BLaER1 (cell line): ENCODE results near the gene ABLIM2.

ENCODE experiments used
- H3K27ac ChIP-seq: shearing (Covaris generic); formaldehyde crosslinking; 2 replicates; pipeline ENCODE4 v1.8.1; 2022
- H3K27me3 ChIP-seq: shearing (Covaris generic); formaldehyde crosslinking; 2 replicates; pipeline ENCODE4 v1.8.1; 2022
- H3K36me3 ChIP-seq: shearing (Covaris generic); formaldehyde crosslinking; 2 replicates; pipeline ENCODE4 v1.8.1; 2022
- H3K4me1 ChIP-seq: shearing (Covaris generic); formaldehyde crosslinking; 2 replicates; pipeline ENCODE4 v1.8.1; 2022
- H3K4me2 ChIP-seq: shearing (Covaris generic); formaldehyde crosslinking; 2 replicates; pipeline ENCODE4 v1.8.1; 2022
- H3K4me3 ChIP-seq: shearing (Covaris generic); formaldehyde crosslinking; 2 replicates; pipeline ENCODE4 v1.8.1; 2022
- H3K9ac ChIP-seq: shearing (Covaris generic); formaldehyde crosslinking; 2 replicates; pipeline ENCODE4 v1.8.1; 2022
- H3K9me3 ChIP-seq: shearing (Covaris generic); formaldehyde crosslinking; 2 replicates; pipeline ENCODE4 v1.8.1; 2022
- H4K20me1 ChIP-seq: shearing (Covaris generic); formaldehyde crosslinking; 2 replicates; pipeline ENCODE4 v1.8.1; 2022
- Cebpa-rat ChIP-seq: shearing (Covaris generic); IDR thresholded peaks from 2 replicates; pipeline ENCODE4 v1.8.1; 2022

Gene ABLIM2

DNA sequence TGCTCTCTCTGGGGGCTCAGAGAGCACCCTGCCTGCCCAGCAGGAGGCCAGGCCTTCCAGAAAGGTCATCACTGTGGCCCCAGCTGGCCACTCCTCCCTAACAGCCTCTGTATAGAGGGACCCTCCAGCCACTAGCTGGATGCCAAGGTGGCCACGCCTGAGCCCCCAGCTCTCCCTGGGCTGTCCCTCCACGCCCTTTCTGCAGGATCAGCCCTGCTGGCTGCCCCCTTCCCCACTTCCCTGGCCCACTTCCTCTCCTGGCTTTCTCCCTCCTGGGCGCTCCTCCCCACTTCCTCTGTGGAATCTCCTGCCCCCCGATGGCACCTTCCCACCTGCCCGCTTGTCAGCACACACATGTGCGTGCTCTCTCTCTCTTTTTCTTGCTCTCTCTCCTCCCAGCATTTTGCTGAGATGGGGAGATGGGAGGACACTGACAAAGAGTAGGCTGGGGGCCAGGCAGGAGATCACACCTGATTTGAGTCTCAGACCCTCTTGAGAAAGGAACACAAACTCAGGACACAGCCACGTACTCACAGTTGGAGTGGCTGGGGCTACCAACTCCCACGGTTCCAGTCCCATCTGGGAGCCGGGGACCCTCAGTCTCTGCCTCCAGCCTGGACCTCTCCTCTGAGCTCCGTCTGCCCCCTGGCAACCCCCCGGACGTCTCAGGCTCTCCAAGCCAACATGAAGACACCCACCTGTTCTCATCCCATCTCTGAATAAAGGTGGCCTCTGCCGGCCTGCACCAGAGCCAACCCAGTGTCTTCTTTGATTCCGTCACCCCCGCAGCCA, 156.9 kb downstream of the ABLIM2 start:
- 0 out of 2 replicates have a peak overlapping the region, but pooled peaks have one; percentile 19 for H3K4me2 ChIP-seq
- no peak overlapping the region for H3K4me3 ChIP-seq
- no peak overlapping the region for H3K9ac ChIP-seq
- TF ChIP-seq Cebpa-rat: no peak
- no peaks in the 10 kb centered on the region for H4K20me1 ChIP-seq
- H3K27ac ChIP-seq: no peak overlapping the region
- no peaks in the 10 kb centered on the region for H3K27me3 ChIP-seq
- H3K36me3 ChIP-seq: no peaks in the 10 kb centered on the region
- peaks cover 6% of the 10 kb centered on the region; the same call in 1 of the 2 replicates for H3K4me1 ChIP-seq
- no peaks in the 10 kb centered on the region for H3K9me3 ChIP-seq

DNA sequence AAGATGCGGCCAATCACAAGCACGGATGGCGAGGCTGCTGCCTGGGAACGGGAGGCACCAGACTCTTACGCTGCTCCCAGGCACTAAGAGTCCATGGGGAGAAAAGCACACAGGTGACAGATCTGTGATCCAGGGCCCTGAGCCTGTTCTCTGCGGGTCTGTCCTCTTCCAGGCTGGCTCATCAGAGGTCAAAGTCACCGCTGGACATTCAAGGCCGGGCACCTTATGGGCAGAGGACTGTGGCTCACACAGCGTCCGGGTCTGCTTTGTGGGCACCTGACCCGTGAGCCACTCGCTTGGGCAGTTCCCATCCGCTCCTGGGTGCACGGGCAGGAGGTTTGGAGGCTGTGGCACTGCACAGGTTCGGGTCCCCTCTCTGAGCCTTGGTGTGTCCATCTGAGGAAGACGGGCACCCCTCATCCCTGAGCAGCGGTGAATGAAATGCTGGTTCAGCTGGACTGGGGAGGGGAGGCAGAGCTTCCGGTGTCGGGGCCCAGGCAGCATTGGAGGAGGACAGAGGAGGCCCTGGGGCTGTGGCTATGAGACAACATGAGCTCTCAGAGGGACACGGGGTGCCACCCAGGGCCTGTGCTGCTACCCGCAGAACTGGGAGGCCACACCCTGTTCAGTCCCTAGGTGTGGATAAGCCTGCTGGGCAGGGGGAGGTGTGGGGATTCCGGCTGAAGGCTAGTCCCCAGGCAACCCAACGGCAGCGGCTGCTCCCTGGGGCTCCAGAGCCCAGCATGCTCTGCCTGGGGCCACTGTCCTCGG, 157.7 kb downstream of the ABLIM2 start:
- H3K27me3 ChIP-seq: no peaks in the 10 kb centered on the region
- TF ChIP-seq Cebpa-rat: no peak

DNA sequence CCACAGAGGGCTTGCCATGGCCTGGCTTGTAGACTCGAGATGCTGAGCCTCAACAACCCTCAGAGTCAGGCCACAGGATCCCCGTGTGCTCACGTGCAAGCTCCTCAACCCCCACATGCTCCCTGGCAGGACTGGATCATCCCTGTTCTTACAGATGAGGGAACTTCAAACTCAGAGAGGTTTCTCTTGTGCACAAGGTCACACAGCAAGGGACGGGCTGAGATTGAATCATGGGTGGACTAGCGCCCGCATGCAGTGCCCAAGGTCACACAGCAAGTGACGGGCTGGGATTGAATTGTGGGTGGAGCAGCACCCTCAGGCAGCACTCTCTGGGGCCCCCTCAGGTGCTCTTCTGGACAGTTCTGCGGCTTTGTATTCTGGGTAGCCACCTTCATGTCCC, 158.4 kb downstream of the ABLIM2 start:
- Histone ChIP-seq H3K4me3 (no peak overlapping the region), H3K9ac (no peak overlapping the region), H3K36me3 (no peaks in the 10 kb centered on the region), H3K27me3 (no peaks in the 10 kb centered on the region), H3K4me2 (no peak overlapping the region), H4K20me1 (no peaks in the 10 kb centered on the region), H3K9me3 (no peaks in the 10 kb centered on the region), H3K27ac (no peak overlapping the region), H3K4me1 (peaks cover 6% of the 10 kb centered on the region; the same call in 1 of the 2 replicates)
- no peak for TF ChIP-seq Cebpa-rat

More for the DNA sequence above, 157.7 kb downstream of the ABLIM2 start:
- H3K36me3 ChIP-seq: no peaks in the 10 kb centered on the region
- no peak overlapping the region for H3K9ac ChIP-seq
- H3K4me1 ChIP-seq: peaks cover 6% of the 10 kb centered on the region; the same call in 1 of the 2 replicates
- H3K27ac ChIP-seq: no peak overlapping the region
- no peak overlapping the region for H3K4me3 ChIP-seq
- H3K9me3 ChIP-seq: no peaks in the 10 kb centered on the region
- H4K20me1 ChIP-seq: no peaks in the 10 kb centered on the region
- no peak overlapping the region for H3K4me2 ChIP-seq

DNA sequence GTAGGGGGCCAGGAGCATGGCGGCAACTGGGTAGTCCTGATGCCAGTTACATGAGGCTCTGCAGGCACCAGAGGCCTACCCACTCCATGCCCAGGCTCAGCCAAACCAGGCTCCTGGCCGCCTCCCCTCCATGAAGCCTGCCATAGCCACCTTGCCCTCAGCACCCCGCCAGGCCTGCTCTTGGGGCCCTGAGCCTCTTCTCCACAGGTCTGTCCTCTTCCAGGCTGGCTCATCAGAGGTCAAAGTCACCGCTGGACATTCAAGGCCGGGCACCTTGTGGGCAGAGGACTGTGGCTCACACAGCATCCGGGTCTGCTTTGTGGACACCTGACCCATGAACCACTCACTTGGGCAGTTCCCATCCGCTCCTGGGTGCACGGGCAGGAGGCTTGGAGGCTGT, 158.9 kb downstream of the ABLIM2 start:
- Histone ChIP-seq H3K4me3 (no peak overlapping the region), H3K4me1 (peaks cover 6% of the 10 kb centered on the region; the same call in 1 of the 2 replicates), H3K27ac (no peak overlapping the region), H4K20me1 (no peaks in the 10 kb centered on the region), H3K9ac (no peak overlapping the region), H3K9me3 (no peaks in the 10 kb centered on the region), H3K27me3 (no peaks in the 10 kb centered on the region), H3K36me3 (no peaks in the 10 kb centered on the region), H3K4me2 (no peak overlapping the region)
- no peak for TF ChIP-seq Cebpa-rat

DNA sequence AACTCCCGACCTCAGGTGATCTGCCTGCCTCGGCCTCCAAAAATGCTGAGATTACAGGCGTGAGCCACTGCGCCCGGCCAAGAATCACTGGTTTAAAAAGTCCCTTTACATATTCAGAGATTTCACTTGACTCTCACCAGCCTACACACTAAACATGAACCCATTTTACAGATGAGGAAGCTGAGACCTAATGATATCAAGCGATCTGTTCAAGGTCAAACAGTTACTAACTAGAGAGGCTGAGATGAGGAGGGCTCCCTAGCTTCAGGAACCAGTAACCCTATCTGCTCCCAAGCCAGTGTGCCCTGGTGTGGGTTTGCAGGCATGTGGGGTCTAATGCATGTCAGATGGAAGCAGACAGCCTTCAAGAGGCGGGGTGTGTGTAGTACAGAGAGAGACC, 159.3 kb downstream of the ABLIM2 start:
- TF ChIP-seq Cebpa-rat: no peak
- Histone ChIP-seq H3K27me3 (no peaks in the 10 kb centered on the region), H3K27ac (no peak overlapping the region), H3K9ac (no peak overlapping the region), H3K9me3 (no peaks in the 10 kb centered on the region), H3K4me2 (no peak overlapping the region), H4K20me1 (no peaks in the 10 kb centered on the region), H3K4me1 (peaks cover 6% of the 10 kb centered on the region; the same call in 1 of the 2 replicates), H3K4me3 (no peak overlapping the region), H3K36me3 (no peaks in the 10 kb centered on the region)

DNA sequence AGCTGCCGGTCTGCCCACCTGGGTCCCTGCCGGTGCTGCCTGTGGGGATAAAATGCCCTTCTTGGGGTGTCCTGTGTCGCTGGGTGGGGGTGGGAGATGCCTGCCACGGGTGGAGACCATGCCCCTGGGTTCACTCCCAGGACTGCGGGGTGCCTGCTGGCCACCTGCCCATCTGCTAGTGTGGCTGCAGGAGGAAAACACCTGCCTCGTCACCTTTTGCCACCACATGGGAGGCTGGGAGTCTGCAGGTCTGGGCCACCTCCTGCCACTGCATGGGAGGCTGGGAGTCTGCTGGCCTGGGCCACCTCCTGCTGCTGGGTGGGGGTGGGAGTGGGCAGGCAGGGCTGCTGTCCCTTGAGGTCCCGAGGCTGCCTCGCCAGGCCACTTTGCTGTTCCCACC, 160.2 kb downstream of the ABLIM2 start:
- TF ChIP-seq Cebpa-rat: no peak
- Histone ChIP-seq H3K9me3 (no peaks in the 10 kb centered on the region), H3K4me2 (no peak overlapping the region)

DNA sequence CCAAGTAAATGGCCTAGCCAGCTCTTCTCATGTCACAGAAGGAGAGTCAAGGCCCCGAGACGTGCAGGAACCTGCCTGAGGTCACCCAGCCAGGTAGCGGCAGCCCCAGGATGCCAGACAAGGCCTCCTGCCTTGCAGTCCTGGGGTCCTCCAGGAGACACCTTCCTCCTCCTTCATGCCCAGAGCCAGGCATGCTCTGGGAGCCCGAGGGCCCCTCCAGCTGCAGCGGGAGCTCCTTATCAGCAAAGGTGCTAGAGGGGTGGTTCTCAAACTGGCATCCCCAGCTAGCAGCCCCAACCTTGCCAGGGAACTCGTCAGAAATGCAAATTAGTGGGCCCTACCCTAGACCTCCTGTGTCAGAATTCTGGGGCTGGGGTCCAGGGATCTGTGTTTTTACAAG, 162.7 kb downstream of the ABLIM2 start:
- Histone ChIP-seq H3K9ac (no peak overlapping the region), H3K4me2 (no peak overlapping the region), H3K4me1 (peaks cover 17% of the 10 kb centered on the region), H3K27ac (no peak overlapping the region), H4K20me1 (no peaks in the 10 kb centered on the region), H3K36me3 (no peaks in the 10 kb centered on the region), H3K27me3 (no peaks in the 10 kb centered on the region), H3K9me3 (no peaks in the 10 kb centered on the region), H3K4me3 (no peak overlapping the region)
- no peak for TF ChIP-seq Cebpa-rat

More for the DNA sequence above, 160.2 kb downstream of the ABLIM2 start:
- Histone ChIP-seq H3K4me1 (peaks cover 10% of the 10 kb centered on the region), H3K9ac (no peak overlapping the region), H3K36me3 (no peaks in the 10 kb centered on the region), H3K27me3 (no peaks in the 10 kb centered on the region), H4K20me1 (no peaks in the 10 kb centered on the region), H3K4me3 (no peak overlapping the region), H3K27ac (no peak overlapping the region)

DNA sequence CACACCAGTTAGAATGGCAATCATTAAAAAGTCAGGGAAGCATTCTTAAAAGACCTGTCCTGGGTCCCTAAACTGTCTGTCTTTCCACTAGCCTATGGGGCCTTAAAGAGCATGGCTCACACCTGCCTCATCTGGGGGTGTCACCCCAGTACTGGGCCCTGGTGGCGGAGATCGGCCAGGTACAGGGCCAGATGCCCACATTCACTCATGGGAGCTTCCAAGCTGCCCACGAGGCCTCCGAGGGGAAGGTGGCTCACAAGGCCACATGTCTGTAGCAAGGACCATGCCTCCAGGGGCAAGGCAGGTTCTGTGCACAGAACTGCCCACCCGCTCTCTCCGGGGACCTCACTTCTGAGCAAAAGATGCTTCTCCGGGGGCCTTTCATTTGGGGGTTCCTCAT, 163.5 kb downstream of the ABLIM2 start:
- Histone ChIP-seq H3K4me3 (no peak overlapping the region), H3K9ac (no peak overlapping the region), H3K4me1 (peaks cover 17% of the 10 kb centered on the region), H3K27ac (no peak overlapping the region), H3K27me3 (no peaks in the 10 kb centered on the region), H3K36me3 (no peaks in the 10 kb centered on the region), H4K20me1 (no peaks in the 10 kb centered on the region), H3K9me3 (no peaks in the 10 kb centered on the region), H3K4me2 (no peak overlapping the region)
- no peak for TF ChIP-seq Cebpa-rat

DNA sequence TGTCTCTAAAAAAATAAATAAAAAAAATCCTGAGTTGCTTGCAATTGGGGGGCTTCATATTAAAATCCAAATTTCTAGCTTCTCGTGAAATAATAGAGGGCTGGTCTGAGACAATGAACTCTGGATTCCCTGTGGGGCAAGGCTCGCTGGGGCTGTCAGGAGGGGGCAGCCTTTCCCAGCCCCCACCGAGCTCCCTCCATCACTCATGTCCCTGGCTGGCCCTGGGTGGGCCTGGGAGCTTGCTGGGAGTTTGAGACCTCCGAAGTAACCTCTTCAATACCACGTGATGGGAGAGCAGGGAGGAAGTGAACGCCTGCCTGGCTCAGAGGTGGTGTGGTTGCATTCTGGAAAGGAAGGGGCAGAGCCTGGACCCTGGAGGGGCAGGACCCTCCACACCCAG, 164.9 kb downstream of the ABLIM2 start:
- Histone ChIP-seq H3K9ac (no peak overlapping the region), H3K9me3 (no peaks in the 10 kb centered on the region), H3K4me1 (peaks cover 17% of the 10 kb centered on the region), H3K36me3 (no peaks in the 10 kb centered on the region), H3K27me3 (no peaks in the 10 kb centered on the region), H3K4me3 (no peak overlapping the region), H3K27ac (no peak overlapping the region), H3K4me2 (peak overlapping the region; percentile 62; the same call in 1 of the 2 replicates), H4K20me1 (no peaks in the 10 kb centered on the region)
- TF ChIP-seq Cebpa-rat: no peak

DNA sequence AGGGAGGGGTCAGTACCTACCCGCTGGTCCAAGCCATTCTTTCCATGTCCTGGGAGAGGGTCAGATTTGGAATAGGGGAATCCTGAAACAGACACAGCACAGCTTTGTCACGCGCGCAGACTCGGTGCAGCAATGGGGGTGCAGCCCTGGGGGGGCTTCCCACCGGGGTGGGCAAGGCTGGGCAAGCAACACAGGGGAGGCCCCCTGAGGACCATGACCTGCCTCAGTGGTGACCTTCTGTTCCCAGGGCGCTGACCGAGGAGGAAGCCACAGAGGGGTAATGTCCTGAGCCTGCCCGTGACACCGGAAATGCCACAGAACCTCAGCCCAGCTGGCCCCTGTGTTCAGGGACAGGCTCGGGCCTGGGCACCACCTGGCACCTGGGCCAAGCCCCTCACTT, 165.8 kb downstream of the ABLIM2 start:
- H3K27me3 ChIP-seq: no peaks in the 10 kb centered on the region
- H3K4me3 ChIP-seq: no peak overlapping the region
- no peak for TF ChIP-seq Cebpa-rat

More for the DNA sequence above, 165.8 kb downstream of the ABLIM2 start:
- Histone ChIP-seq H3K4me2 (peak overlapping the region; percentile 62), H3K27ac (peak overlapping the region; percentile 22; the same call in 1 of the 2 replicates), H3K9me3 (no peaks in the 10 kb centered on the region), H3K4me1 (peaks cover 17% of the 10 kb centered on the region), H4K20me1 (no peaks in the 10 kb centered on the region), H3K36me3 (no peaks in the 10 kb centered on the region), H3K9ac (no peak overlapping the region)
